A673 (cell line): ENCODE data around the gene CEBPB. TPM values are rescaled to one million over a fixed set of nuclear protein-coding genes. Genes with fewer than 3 reads are reported as not detected.
"Not testable (repeated sequence)": the region's sequence is repeated elsewhere in the genome, so short reads cannot be mapped to it uniquely, and the experiment has no call there.

Experiments
- BruUV-seq: library from RNA; stranded (reverse); fragments of 400-500 nt; replicated peaks from 2 replicates; lab custom pipeline; 2021; lab: Mats Ljungman, UMichigan
- CTCF ChIA-PET: fragments of 300-600 bp; sonication (Branson Sonifier 250); formaldehyde crosslinking; loops from one replicate; lab custom pipeline; 2022; ENCODE audit warnings: antibody characterized with exemption; lab: Charles Lee
- POLR2A ChIA-PET: fragments of 300-600 bp; sonication (Branson Sonifier 250); formaldehyde crosslinking; loops from one replicate; lab custom pipeline; 2022; ENCODE audit warnings: antibody characterized with exemption; ENCODE audit not compliant: low non-redundant PET; lab: Charles Lee
- DNase-seq: peaks from one replicate; pipeline ENCODE4 v3.0.0-alpha.2; 2015; ENCODE audit warnings: low spot score
- H3K27ac ChIP-seq: fragments of 200-600 bp; sonication (generic); 2 replicates; pipeline ENCODE4 v1.5.1; 2016; ENCODE audit warnings: mixed run types, low read depth, mild to moderate bottlenecking, mixed read lengths, antibody characterized with exemption, low read length; ENCODE audit not compliant: poor library complexity, severe bottlenecking
- H3K27me3 ChIP-seq: fragments of 200-600 bp; sonication (generic); replicated peaks from 2 replicates; pipeline ENCODE4 v1.6.1; 2017; ENCODE audit warnings: mixed run types, low read depth, mild to moderate bottlenecking, mixed read lengths, antibody characterized with exemption, low read length; ENCODE audit not compliant: insufficient read depth, poor library complexity
- H3K36me3 ChIP-seq: fragments of 200-600 bp; sonication (generic); 2 replicates; pipeline ENCODE4 v1.6.1; 2016; ENCODE audit warnings: mixed run types, mild to moderate bottlenecking, mixed read lengths, antibody characterized with exemption, low read length; ENCODE audit not compliant: insufficient read depth, poor library complexity, severe bottlenecking
- H3K4me1 ChIP-seq: fragments of 200-600 bp; sonication (generic); 2 replicates; pipeline ENCODE4 v1.6.1; 2017; ENCODE audit warnings: mixed run types, mild to moderate bottlenecking, mixed read lengths, antibody characterized with exemption, low read length; ENCODE audit not compliant: insufficient read depth, poor library complexity, severe bottlenecking
- H3K4me3 ChIP-seq: fragments of 200-600 bp; sonication (generic); 2 replicates; pipeline ENCODE4 v1.5.1; 2016; ENCODE audit warnings: low read depth, mixed run types, mild to moderate bottlenecking, mixed read lengths, low read length; ENCODE audit not compliant: poor library complexity, severe bottlenecking
- H3K9me3 ChIP-seq: fragments of 200-600 bp; sonication (generic); 2 replicates; pipeline ENCODE4 v1.6.1; 2016; ENCODE audit warnings: mixed run types, low read depth, mild to moderate bottlenecking, mixed read lengths, antibody characterized with exemption, low read length; ENCODE audit not compliant: poor library complexity, severe bottlenecking
- CTCF ChIP-seq: fragments of 300-800, 200-600 bp; sonication (generic); conservative IDR thresholded peaks from 2 replicates; pipeline ENCODE4 v1.5.1; 2017; ENCODE audit warnings: low read depth, mild to moderate bottlenecking, antibody characterized with exemption, low read length, moderate library complexity, mixed read lengths
- EZH2 ChIP-seq: fragments of 200-600 bp; sonication (generic); IDR thresholded peaks from 2 replicates; pipeline ENCODE4 v1.6.1; 2017; ENCODE audit warnings: borderline replicate concordance, low read depth, mild to moderate bottlenecking, mixed read lengths, antibody characterized with exemption, low read length; ENCODE audit not compliant: poor library complexity, severe bottlenecking
- intact Hi-C: fragments of 100-400 bp; cut with micrococcal nuclease; formaldehyde crosslinking; loops from one replicate; pipeline ENCODE4 v1.10.0; 2022; ENCODE audit not compliant: unreplicated experiment
- total RNA-seq: library from RNA; stranded (reverse); gene quantifications from 2 replicates; pipeline ENCODE4 v1.2.3, GENCODE V29; 2021

The CEBPB gene
- total RNA-seq, 1 experiment from 2014 or later: 130 TPM

GRCh38 chr20:50172347-50173013 is 18.1 kb upstream of the CEBPB start:
- no TSS peak for BruUV-seq
- POLR2A ChIA-PET: no interaction called here
- H3K4me3 ChIP-seq: no peak overlapping the region

GRCh38 chr20:50174456-50174855 is 16.2 kb upstream of the CEBPB start:
- ChIA-PET POLR2A (no interaction called here), CTCF (no interaction called here)
- Histone ChIP-seq H3K36me3 (no peaks in the 10 kb centered on the region), H3K27ac (no peak overlapping the region), H3K4me1 (peaks cover 6% of the 10 kb centered on the region), H3K27me3 (no peaks in the 10 kb centered on the region), H3K4me3 (no peak overlapping the region), H3K9me3 (no peaks in the 10 kb centered on the region)
- intact Hi-C loops: no loop called here
- DNase-seq: no peak
- TF ChIP-seq EZH2 (no peak), CTCF (no peak)
- BruUV-seq: no TSS peak

More at GRCh38 chr20:50172347-50173013, 18.1 kb upstream of the CEBPB start:
- DNase-seq: no peak
- H3K27me3 ChIP-seq: no peaks in the 10 kb centered on the region
- no peaks in the 10 kb centered on the region for H3K9me3 ChIP-seq
- CTCF ChIA-PET: interaction anchor here (0.6 kb wide), 2 partner anchors 500 to 724 kb away, joined by 4 read pairs; no protein-coding TSS in a partner anchor
- no peaks in the 10 kb centered on the region for H3K36me3 ChIP-seq
- intact Hi-C loops: no loop called here
- H3K27ac ChIP-seq: no peak overlapping the region
- TF ChIP-seq CTCF (no peak), EZH2 (no peak)
- no peaks in the 10 kb centered on the region for H3K4me1 ChIP-seq

GRCh38 chr20:50175938-50176933 is 14.4 kb upstream of the CEBPB start:
- CTCF ChIA-PET: interaction anchor here (1.0 to 1.2 kb wide), 2 partner anchors 56 kb away, joined by 3 to 5 read pairs; no protein-coding TSS in a partner anchor
- Histone ChIP-seq H3K27ac (no peak overlapping the region), H3K9me3 (no peaks in the 10 kb centered on the region), H3K4me1 (peaks cover 6% of the 10 kb centered on the region), H3K4me3 (no peak overlapping the region), H3K27me3 (no peaks in the 10 kb centered on the region), H3K36me3 (no peaks in the 10 kb centered on the region)
- no TSS peak for BruUV-seq
- DNase-seq: no peak
- intact Hi-C loops: no loop called here
- POLR2A ChIA-PET: interaction anchor here (0.6 kb wide), 1 partner anchor 888 kb away, joined by 3 read pairs; no protein-coding TSS in a partner anchor
- TF ChIP-seq EZH2: no peak
- no peak for TF ChIP-seq CTCF

GRCh38 chr20:50178672-50179071 is 12.0 kb upstream of the CEBPB start:
- DNase-seq, H3K9me3 ChIP-seq, BruUV-seq, H3K4me1 ChIP-seq, H3K27ac ChIP-seq, H3K27me3 ChIP-seq, H3K36me3 ChIP-seq, H3K4me3 ChIP-seq: not testable (repeated sequence)
- intact Hi-C loops: loop anchor here (2.0 kb wide), 1 partner anchor 200 kb away; no protein-coding TSS in a partner anchor
- CTCF ChIA-PET: interaction anchor here (0.6 to 1.8 kb wide), 21 partner anchors 24 to 610 kb away, joined by 3 to 20 read pairs (median 4); no protein-coding TSS in a partner anchor
- POLR2A ChIA-PET: interaction anchor here (0.6 kb wide), 1 partner anchor 58 kb away, joined by 7 read pairs; no protein-coding TSS in a partner anchor
